ENCODE measurements around the gene PPM1F.

PPM1F gene

GRCh38 chr22:21962655-21962949 lies 10.0 kb upstream of the PPM1F start:
- no peak for DNase-seq (ENCODE audit: low read depth)
- H3K4me3 ChIP-seq (ENCODE audit: control insufficient read depth, low read depth, low read length) = no peak overlapping the region
- TF ChIP-seq CTCF (conservative IDR thresholded peaks at IDR 0.05; ENCODE audit: control insufficient read depth, insufficient read depth, low read depth, low read length) = no peak

DNA sequence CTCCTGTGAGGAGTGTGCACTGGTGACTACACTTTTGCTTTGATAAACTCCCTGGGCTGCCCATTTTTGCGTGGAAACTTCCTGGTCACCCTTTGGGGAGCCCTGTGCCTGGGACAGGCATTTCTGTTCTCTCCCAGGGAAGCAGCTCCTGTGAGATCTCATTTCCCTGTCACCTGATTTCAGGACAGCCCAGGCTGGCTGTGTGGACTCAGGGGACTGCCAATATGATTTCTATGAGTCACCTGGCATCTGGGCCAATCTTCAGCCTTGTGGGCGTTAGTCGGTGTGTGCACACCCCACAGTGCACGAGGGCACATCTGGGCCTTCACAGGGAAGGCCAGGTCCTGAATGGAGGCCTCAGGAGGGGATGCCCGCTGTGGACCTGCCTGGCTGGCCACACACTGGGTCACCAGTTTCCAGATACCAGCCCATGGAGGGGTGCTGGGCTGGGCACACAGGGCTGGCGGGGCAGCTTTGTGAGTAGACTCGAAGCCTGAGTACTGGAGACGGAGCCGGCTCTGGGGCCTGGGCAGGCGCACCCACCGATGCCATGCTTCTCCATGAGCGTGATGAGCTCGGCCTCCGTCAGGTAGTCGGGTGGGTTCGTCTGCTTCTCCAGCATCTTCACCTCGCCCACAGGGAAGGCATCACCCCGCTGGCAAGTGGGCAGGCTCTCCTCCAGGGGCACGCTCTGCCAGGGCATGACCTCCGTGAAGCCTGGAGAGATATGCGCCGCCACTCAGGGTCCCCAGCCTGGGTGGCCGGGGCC lies 9.4 kb upstream of the PPM1F start:
- no peak overlapping the region for H3K4me3 ChIP-seq (ENCODE audit: control insufficient read depth, low read depth, low read length)
- DNase-seq (ENCODE audit: low read depth) = peak; percentile 75
- TF ChIP-seq CTCF (conservative IDR thresholded peaks at IDR 0.05; ENCODE audit: control insufficient read depth, insufficient read depth, low read depth, low read length) = no peak

DNA sequence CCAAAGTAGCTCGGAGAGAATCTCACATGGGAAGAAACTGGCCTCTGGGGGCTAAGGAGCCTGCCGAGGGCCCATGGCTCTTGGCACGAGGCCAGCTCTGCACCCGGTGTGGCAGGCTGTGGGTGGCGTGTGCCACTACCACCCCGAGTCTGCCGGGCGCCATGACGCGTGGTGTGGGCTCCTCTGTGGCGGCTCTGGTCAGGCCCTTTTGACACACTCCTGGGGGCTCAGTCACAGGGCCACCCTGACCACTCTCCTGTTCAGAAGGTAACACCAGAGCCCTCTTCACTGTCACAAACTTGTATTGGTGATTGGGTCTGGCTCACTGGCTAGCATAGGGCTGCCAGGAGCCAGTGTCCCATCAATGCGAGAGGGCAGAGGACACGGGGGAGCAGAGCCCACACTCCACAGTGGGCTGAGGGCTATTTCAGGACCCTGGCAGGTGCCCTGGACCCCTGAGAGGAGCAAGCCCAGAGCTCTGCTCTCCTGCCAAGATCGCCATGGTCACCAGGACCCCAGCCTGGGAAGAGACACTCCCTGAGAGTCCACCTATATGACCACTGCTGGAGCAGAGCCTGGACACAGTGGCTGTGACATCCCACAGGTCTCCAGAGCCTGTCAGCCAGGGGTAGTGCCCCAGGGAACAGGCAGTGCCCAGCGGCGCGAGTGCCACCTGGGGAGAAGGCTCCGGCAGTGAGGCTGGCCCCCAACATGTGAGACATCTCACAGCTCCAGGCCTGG lies 8.6 kb upstream of the PPM1F start:
- no peak for TF ChIP-seq CTCF (conservative IDR thresholded peaks at IDR 0.05; ENCODE audit: control insufficient read depth, insufficient read depth, low read depth, low read length)
- no peak for DNase-seq (ENCODE audit: low read depth)
- no peak overlapping the region for H3K4me3 ChIP-seq (ENCODE audit: control insufficient read depth, low read depth, low read length)

DNA sequence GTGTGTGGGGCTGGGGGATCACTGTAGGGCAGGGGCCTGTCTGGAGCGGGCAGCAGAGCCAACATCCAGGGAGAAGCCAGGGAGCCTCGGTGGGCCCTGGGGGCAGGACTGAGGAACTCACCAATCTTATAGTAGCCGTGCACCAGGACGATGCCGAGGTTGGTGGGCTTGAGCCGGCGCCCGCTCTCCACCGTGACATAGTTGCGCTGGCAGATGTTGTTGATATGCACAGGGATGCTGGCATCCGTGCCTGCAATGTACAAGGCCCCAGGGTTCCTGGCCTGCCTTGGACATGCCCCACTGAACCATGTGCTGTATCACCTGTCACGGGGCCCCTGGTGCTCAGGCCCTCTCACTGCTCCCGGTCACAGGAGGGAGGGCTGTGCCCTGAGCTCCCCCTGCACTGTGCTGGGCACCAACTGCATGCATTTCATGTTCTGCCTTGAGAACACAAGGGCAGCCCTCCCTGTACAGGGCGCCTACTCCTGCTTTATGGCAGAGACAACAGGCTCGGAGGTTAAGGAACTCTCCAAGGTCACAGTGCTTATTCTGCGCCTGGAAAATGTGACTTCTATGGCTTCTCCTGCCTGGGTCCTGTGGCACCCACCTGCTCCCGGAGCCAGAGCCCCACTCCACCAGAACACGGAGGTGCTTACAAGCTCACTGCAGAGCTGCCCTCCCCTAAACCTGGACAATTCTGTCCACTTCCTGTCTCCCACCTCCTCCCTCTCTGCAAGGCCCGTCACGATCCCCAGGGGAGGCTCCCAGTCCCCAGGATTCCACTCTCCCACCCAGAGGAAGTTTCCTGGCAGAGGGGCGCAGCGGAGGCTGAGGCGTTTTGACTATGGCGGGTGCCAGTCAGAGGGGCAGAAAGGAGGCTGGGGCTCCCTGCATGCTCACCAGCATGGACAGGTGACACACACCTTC lies 7.8 kb upstream of the PPM1F start:
- H3K4me3 ChIP-seq (ENCODE audit: control insufficient read depth, low read depth, low read length) = no peak overlapping the region
- no peak for TF ChIP-seq CTCF (conservative IDR thresholded peaks at IDR 0.05; ENCODE audit: control insufficient read depth, insufficient read depth, low read depth, low read length)
- DNase-seq (ENCODE audit: low read depth) = no peak

DNA sequence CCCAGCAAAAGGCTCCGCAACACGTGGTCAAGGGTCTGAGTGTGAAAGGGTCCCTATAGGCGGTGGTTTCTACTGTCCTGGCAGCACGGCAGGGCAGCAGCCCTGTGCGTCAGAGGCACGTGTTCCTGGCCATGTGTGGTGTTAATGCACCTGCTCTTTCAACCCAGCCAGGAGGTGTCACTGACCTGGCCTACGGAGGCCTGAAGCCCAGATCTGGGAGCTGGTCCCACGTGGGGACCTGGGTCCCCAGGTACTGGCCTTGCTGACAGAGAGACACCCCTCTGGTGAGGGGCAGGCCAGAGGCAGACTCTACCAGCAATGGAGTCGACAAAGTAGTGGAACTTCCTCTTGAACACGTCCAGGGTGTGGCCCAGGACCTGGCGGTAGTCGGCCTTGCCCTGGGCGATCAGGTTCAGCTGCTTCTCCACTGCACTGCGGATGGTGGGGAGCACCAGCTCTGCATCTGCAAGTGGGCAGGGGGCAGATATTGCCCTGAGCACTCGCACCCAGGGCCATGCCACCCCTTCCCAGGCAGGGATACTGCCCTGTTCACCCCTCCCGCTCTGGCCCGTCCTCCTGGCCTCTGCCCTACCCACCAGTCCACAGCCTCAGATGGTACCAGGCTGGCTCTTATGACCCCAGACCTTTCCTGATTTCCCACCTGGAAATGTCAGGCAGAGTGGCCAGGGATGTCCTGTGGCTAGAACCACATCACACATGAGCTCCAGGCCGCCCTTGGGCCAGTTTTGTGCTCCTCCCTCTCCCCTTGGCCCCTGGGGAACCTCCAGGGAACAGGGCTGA lies 6.8 kb upstream of the PPM1F start:
- no peak for TF ChIP-seq CTCF (conservative IDR thresholded peaks at IDR 0.05; ENCODE audit: control insufficient read depth, insufficient read depth, low read depth, low read length)
- no peak overlapping the region for H3K4me3 ChIP-seq (ENCODE audit: control insufficient read depth, low read depth, low read length)
- no peak for DNase-seq (ENCODE audit: low read depth)
